ENCODE data around the gene RHBDF1.
"Not testable (repeated sequence)": the region's sequence is repeated elsewhere in the genome, so short reads cannot be mapped to it uniquely, and the experiment has no call there.

Gene RHBDF1

GRCh38 chr16:41439-42068, 30.9 kb downstream of the RHBDF1 start:
- Histone ChIP-seq H3K9me3 (ENCODE audit: control insufficient read depth, insufficient read depth, low read length) (no peaks in the 10 kb centered on the region), H3K9me2 (replicated peaks; ENCODE audit: control insufficient read depth, low read length) (no peaks in the 10 kb centered on the region), H3K79me2 (ENCODE audit: control insufficient read depth, low read length) (peaks cover 32% of the 10 kb centered on the region), H4K20me1 (ENCODE audit: control insufficient read depth, insufficient read depth, low read depth, low read length) (peaks cover 14% of the 10 kb centered on the region; the same call in 1 of the 2 replicates), H3K4me1 (ENCODE audit: control insufficient read depth, low read length) (peaks cover 29% of the 10 kb centered on the region), H3F3A (ENCODE audit: control insufficient read depth, insufficient read depth) (no peaks in the 10 kb centered on the region), H3K27ac (ENCODE audit: low read depth, low read length) (no peak overlapping the region), H3K4me3 (ENCODE audit: low read length) (no peak overlapping the region), H3K27me3 (ENCODE audit: control insufficient read depth, low read length) (no peaks in the 10 kb centered on the region), H3K36me3 (ENCODE audit: control insufficient read depth, low read length) (peaks cover 78% of the 10 kb centered on the region), H3K4me2 (ENCODE audit: low read length) (no peak overlapping the region)
- TF ChIP-seq, protein P1, sequence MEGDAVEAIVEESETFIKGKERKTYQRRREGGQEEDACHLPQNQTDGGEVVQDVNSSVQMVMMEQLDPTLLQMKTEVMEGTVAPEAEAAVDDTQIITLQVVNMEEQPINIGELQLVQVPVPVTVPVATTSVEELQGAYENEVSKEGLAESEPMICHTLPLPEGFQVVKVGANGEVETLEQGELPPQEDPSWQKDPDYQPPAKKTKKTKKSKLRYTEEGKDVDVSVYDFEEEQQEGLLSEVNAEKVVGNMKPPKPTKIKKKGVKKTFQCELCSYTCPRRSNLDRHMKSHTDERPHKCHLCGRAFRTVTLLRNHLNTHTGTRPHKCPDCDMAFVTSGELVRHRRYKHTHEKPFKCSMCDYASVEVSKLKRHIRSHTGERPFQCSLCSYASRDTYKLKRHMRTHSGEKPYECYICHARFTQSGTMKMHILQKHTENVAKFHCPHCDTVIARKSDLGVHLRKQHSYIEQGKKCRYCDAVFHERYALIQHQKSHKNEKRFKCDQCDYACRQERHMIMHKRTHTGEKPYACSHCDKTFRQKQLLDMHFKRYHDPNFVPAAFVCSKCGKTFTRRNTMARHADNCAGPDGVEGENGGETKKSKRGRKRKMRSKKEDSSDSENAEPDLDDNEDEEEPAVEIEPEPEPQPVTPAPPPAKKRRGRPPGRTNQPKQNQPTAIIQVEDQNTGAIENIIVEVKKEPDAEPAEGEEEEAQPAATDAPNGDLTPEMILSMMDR (IDR thresholded peaks at IDR 0.05; ENCODE audit: low read depth, low read length, poor library complexity, severe bottlenecking), result no peak

GRCh38 chr16:38941-39892, 33.2 kb downstream of the RHBDF1 start:
- H3K9me3 ChIP-seq (ENCODE audit: control insufficient read depth, insufficient read depth, low read length), result no peaks in the 10 kb centered on the region
- TF ChIP-seq, protein P1 (IDR thresholded peaks at IDR 0.05; ENCODE audit: low read depth, low read length, poor library complexity, severe bottlenecking), result no peak
- no peak for TF ChIP-seq EZH2phosphoT487 (IDR thresholded peaks at IDR 0.05; ENCODE audit: borderline replicate concordance, low read length)
- no peak overlapping the region for H3K27ac ChIP-seq (ENCODE audit: low read depth, low read length)
- H3K27me3 ChIP-seq (ENCODE audit: control insufficient read depth, low read length), result no peaks in the 10 kb centered on the region
- H3K9me2 ChIP-seq (replicated peaks; ENCODE audit: control insufficient read depth, low read length), result no peaks in the 10 kb centered on the region
- H3K4me2 ChIP-seq (ENCODE audit: low read length), result peak overlapping the region; percentile 59
- peaks cover 14% of the 10 kb centered on the region; the same call in 1 of the 2 replicates for H4K20me1 ChIP-seq (ENCODE audit: control insufficient read depth, insufficient read depth, low read depth, low read length)
- H3F3A ChIP-seq (ENCODE audit: control insufficient read depth, insufficient read depth), result no peaks in the 10 kb centered on the region
- peaks cover 15% of the 10 kb centered on the region for H3K79me2 ChIP-seq (ENCODE audit: control insufficient read depth, low read length)
- peaks cover 50% of the 10 kb centered on the region for H3K4me1 ChIP-seq (ENCODE audit: control insufficient read depth, low read length)
- 0 out of 2 replicates have a peak overlapping the region, but pooled peaks have one; percentile 11 for H3K4me3 ChIP-seq (ENCODE audit: low read length)
- peaks cover 66% of the 10 kb centered on the region for H3K36me3 ChIP-seq (ENCODE audit: control insufficient read depth, low read length)

DNA sequence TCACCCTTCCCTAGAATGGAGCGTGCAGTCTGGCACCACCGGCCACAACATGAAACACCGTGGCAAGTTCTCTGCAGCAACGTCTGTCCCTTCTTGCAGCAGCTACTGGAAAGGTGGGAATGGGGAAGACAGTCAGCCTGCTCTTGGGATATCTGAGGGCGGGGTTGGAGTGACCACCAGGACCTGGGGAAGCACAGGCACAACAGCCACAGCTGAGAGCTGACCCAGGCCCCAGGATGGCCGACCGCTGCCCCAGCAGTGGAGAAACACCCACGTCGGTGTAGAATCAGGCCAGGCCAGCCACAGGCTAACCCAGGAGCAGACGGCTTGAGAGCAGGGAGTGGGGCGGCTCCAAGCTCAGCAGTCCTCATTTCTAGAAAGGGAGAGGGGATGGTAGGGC, 34.2 kb downstream of the RHBDF1 start:
- H3K27me3 ChIP-seq (ENCODE audit: control insufficient read depth, low read length); H3K9me2 ChIP-seq (replicated peaks; ENCODE audit: control insufficient read depth, low read length); H3K4me2 ChIP-seq (ENCODE audit: low read length); H3K9me3 ChIP-seq (ENCODE audit: control insufficient read depth, insufficient read depth, low read length); H3K27ac ChIP-seq (ENCODE audit: low read depth, low read length); H3F3A ChIP-seq (ENCODE audit: control insufficient read depth, insufficient read depth); H3K4me3 ChIP-seq (ENCODE audit: low read length): not testable (repeated sequence)
- Histone ChIP-seq H3K36me3 (ENCODE audit: control insufficient read depth, low read length) (peaks cover 59% of the 10 kb centered on the region), H3K4me1 (ENCODE audit: control insufficient read depth, low read length) (peaks cover 50% of the 10 kb centered on the region), H4K20me1 (ENCODE audit: control insufficient read depth, insufficient read depth, low read depth, low read length) (peaks cover 14% of the 10 kb centered on the region; the same call in 1 of the 2 replicates), H3K79me2 (ENCODE audit: control insufficient read depth, low read length) (peaks cover 15% of the 10 kb centered on the region)

DNA sequence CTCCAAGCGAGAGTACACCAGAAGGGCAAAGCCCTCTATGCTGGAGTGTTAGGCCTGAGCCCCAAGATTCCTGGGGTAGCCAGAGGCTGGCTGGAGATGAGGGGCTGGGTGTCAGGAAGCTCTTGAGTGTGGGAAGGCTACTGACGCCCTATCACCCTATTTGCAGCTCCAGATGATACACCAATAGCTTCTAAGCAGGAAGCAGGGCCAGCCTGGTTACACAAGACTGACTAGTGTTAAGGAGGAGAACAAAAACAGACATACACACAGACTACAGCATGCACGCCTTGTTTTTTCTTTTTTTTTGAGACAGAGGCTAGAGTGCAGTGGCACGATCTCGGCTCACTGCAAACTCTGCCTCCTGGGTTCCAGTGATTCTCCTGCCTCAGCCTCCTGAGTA, 34.9 kb downstream of the RHBDF1 start:
- Histone ChIP-seq H3K79me2 (ENCODE audit: control insufficient read depth, low read length) (peaks cover 11% of the 10 kb centered on the region), H3K4me2 (ENCODE audit: low read length) (no peak overlapping the region), H3K4me3 (ENCODE audit: low read length) (no peak overlapping the region), H3K36me3 (ENCODE audit: control insufficient read depth, low read length) (peaks cover 52% of the 10 kb centered on the region), H3K27me3 (ENCODE audit: control insufficient read depth, low read length) (no peaks in the 10 kb centered on the region), H3K4me1 (ENCODE audit: control insufficient read depth, low read length) (peaks cover 50% of the 10 kb centered on the region), H4K20me1 (ENCODE audit: control insufficient read depth, insufficient read depth, low read depth, low read length) (0 out of 2 replicates have a peak, but pooled peaks cover 7% of the 10 kb centered on the region), H3F3A (ENCODE audit: control insufficient read depth, insufficient read depth) (no peaks in the 10 kb centered on the region), H3K9me2 (replicated peaks; ENCODE audit: control insufficient read depth, low read length) (no peaks in the 10 kb centered on the region), H3K9me3 (ENCODE audit: control insufficient read depth, insufficient read depth, low read length) (no peaks in the 10 kb centered on the region), H3K27ac (ENCODE audit: low read depth, low read length) (no peak overlapping the region)
- TF ChIP-seq, protein P1 (IDR thresholded peaks at IDR 0.05; ENCODE audit: low read depth, low read length, poor library complexity, severe bottlenecking), result no peak
- TF ChIP-seq EZH2phosphoT487 (IDR thresholded peaks at IDR 0.05; ENCODE audit: borderline replicate concordance, low read length), result no peak
